HepG2 (cell line): ENCODE data around the gene CPLX1. TPM values are rescaled to one million over a fixed set of nuclear protein-coding genes. Genes with fewer than 3 reads are reported as not detected.
A peak's percentile ranks its signal among the peaks of the same experiment; 100 is the strongest.

Experiments used
- ATAC-seq: fragments of 200-7000 bp; cut with Tn5 transposase; 3 replicates; pipeline ENCODE4 v1.9.1; 2020; ENCODE audit warnings: mild to moderate bottlenecking, moderate library complexity
- BruUV-seq: library from RNA; stranded (reverse); fragments of 400-500 nt; replicated peaks from 2 replicates; lab custom pipeline; 2021; lab: Mats Ljungman, UMichigan
- CTCF ChIA-PET: fragments of 300-600 bp; formaldehyde crosslinking; extraction: SDS; loops from one replicate; lab custom pipeline; 2021; ENCODE audit warnings: low total read pairs, inconsistent platforms, low intra/inter-chr PET ratio; lab: Yijun Ruan, JAX
- POLR2A ChIA-PET: fragments of 350-600 bp; sonication (Branson Sonifier 250); formaldehyde crosslinking; loops from one replicate; lab custom pipeline; 2020; ENCODE audit warnings: antibody characterized with exemption, inconsistent platforms; lab: Yijun Ruan, JAX
- DNase-seq: peaks from one replicate; pipeline ENCODE4 v3.0.0-alpha.2; 2015; ENCODE audit warnings: low spot score
- FAIRE-seq: peaks from 3 replicates; lab custom pipeline; 2011; peaks lifted over from hg19 to GRCh38; lab: Jason Lieb, UNC
- H2AFZ ChIP-seq: one replicate; pipeline ENCODE4 v1.6.1; 2011; ENCODE audit warnings: low read length, inconsistent platforms
- H3K27ac ChIP-seq: fragments of 300-600 bp; 3 replicates; pipeline ENCODE4 v1.8.0; 2011; ENCODE audit warnings: mixed run types, mild to moderate bottlenecking, mixed read lengths, low read length, inconsistent platforms; ENCODE audit not compliant: insufficient read depth; ENCODE audit errors: extremely low read length
- H3K27me3 ChIP-seq, 2 experiments: fragments of 200-600 bp in 1 of 2; 2 replicates in 1 of 2; 3 replicates in 1 of 2; pipeline versions ENCODE4 v1.6.0 to v1.8.0; 2011; ENCODE audit warnings: low read length in 2 of 2, mild to moderate bottlenecking in 2 of 2, moderate library complexity in 2 of 2, inconsistent platforms in 1 of 2; ENCODE audit not compliant: insufficient read depth in 2 of 2, control insufficient read depth in 1 of 2
- H3K36me3 ChIP-seq, 2 experiments: fragments of 200-600 bp in 1 of 2; replicated peaks in 1 of 2; 2 replicates in 1 of 2; 3 replicates in 1 of 2; pipeline versions ENCODE4 v1.5.1 to v1.8.0; 2011; ENCODE audit warnings: low read length in 2 of 2, inconsistent platforms in 1 of 2; ENCODE audit not compliant: insufficient read depth in 2 of 2, control insufficient read depth in 1 of 2
- H3K4me1 ChIP-seq: 2 replicates; pipeline ENCODE4 v1.5.1; 2012; ENCODE audit warnings: low read length, inconsistent platforms; ENCODE audit not compliant: insufficient read depth
- H3K4me2 ChIP-seq: 2 replicates; pipeline ENCODE4 v1.6.0; 2011; ENCODE audit warnings: low read depth, low read length, inconsistent platforms
- H3K4me3 ChIP-seq, 3 experiments: fragments of 200-600 bp in 1 of 3; sonication (generic), shearing (Covaris generic) in 1 of 3; replicated peaks in 1 of 3; 2 replicates each; pipeline ENCODE4 v1.5.1; 2011 to 2016; ENCODE audit warnings: low read length in 3 of 3, inconsistent platforms in 2 of 3, low read depth in 2 of 3, mild to moderate bottlenecking in 2 of 3, control low read depth in 1 of 3, mixed read lengths in 1 of 3; ENCODE audit not compliant: insufficient read depth in 1 of 3
- H3K79me2 ChIP-seq: one replicate; pipeline ENCODE4 v1.6.1; 2011; ENCODE audit warnings: low read length, inconsistent platforms; ENCODE audit not compliant: insufficient read depth
- H3K9ac ChIP-seq: 2 replicates; pipeline ENCODE4 v1.6.0; 2011; ENCODE audit warnings: mild to moderate bottlenecking, low read depth, low read length, inconsistent platforms; ENCODE audit not compliant: insufficient read depth
- H3K9me3 ChIP-seq: 2 replicates; pipeline ENCODE4 v1.5.1; 2012; ENCODE audit warnings: mild to moderate bottlenecking, low read length
- H4K20me1 ChIP-seq: 2 replicates; pipeline ENCODE4 v1.6.0; 2011; ENCODE audit warnings: inconsistent platforms, mild to moderate bottlenecking, low read length, moderate library complexity; ENCODE audit not compliant: insufficient read depth
- BRF2 ChIP-seq: sonication (generic); formaldehyde crosslinking; IDR thresholded peaks from 2 replicates; pipeline ENCODE4 v1.8.1; 2022; ENCODE audit warnings: mild to moderate bottlenecking, missing genetic modification reagents
- CBFB ChIP-seq: sonication (generic); formaldehyde crosslinking; IDR thresholded peaks from 2 replicates; pipeline ENCODE4 v1.4.0; 2020; ENCODE audit warnings: missing genetic modification reagents
- CSRNP1 ChIP-seq: sonication (generic); formaldehyde crosslinking; IDR thresholded peaks from 2 replicates; pipeline ENCODE4 v1.8.1; 2023; ENCODE audit warnings: mild to moderate bottlenecking, missing genetic modification reagents
- GFI1 ChIP-seq: sonication (generic); formaldehyde crosslinking; IDR thresholded peaks from 2 replicates; pipeline ENCODE4 v1.5.0; 2020; ENCODE audit warnings: missing genetic modification reagents, mild to moderate bottlenecking, borderline replicate concordance
- GPN1 ChIP-seq: sonication (generic); formaldehyde crosslinking; IDR thresholded peaks from 2 replicates; pipeline ENCODE4 v1.5.1; 2020; ENCODE audit warnings: missing genetic modification reagents, borderline replicate concordance
- KMT2B ChIP-seq: IDR thresholded peaks from 2 replicates; pipeline ENCODE4 v1.6.1; 2016; ENCODE audit warnings: missing genetic modification reagents, missing compliant biosample characterization
- POLR2A ChIP-seq, 2 experiments: IDR thresholded peaks; 2 replicates each; pipeline ENCODE4 v1.6.1; 2011; ENCODE audit warnings: low read depth in 2 of 2, low read length in 2 of 2, mild to moderate bottlenecking in 1 of 2, moderate library complexity in 1 of 2; ENCODE audit not compliant: insufficient read depth in 1 of 2
- REPIN1 ChIP-seq: sonication (generic); formaldehyde crosslinking; IDR thresholded peaks from 2 replicates; pipeline ENCODE4 v1.8.0; 2022; ENCODE audit warnings: missing genetic modification reagents, low read depth, mild to moderate bottlenecking, borderline replicate concordance
- SUZ12 ChIP-seq: fragments of 150-350 bp; IDR thresholded peaks from 2 replicates; pipeline ENCODE4 v1.6.1; 2014; ENCODE audit warnings: low read depth, low read length
- TMF1 ChIP-seq: sonication (generic); formaldehyde crosslinking; IDR thresholded peaks from 2 replicates; pipeline ENCODE4 v1.8.1; 2022; ENCODE audit warnings: low read depth, missing genetic modification reagents
- ZNF12 ChIP-seq: sonication (generic); formaldehyde crosslinking; IDR thresholded peaks from 2 replicates; pipeline ENCODE4 v1.5.0; 2020; ENCODE audit warnings: missing genetic modification reagents
- ZNF235 ChIP-seq: sonication (generic); formaldehyde crosslinking; IDR thresholded peaks from 2 replicates; pipeline ENCODE4 v1.8.1; 2023; ENCODE audit warnings: mild to moderate bottlenecking, missing genetic modification reagents, borderline replicate concordance
- ZNF263 ChIP-seq: sonication (generic); formaldehyde crosslinking; IDR thresholded peaks from 2 replicates; pipeline ENCODE4 v1.4.0; 2020; ENCODE audit warnings: missing genetic modification reagents
- ZNF607 ChIP-seq: sonication (generic); formaldehyde crosslinking; IDR thresholded peaks from 2 replicates; pipeline ENCODE4 v1.5.1; 2020; ENCODE audit warnings: missing genetic modification reagents, mild to moderate bottlenecking, borderline replicate concordance
- ZNF761 ChIP-seq: sonication (generic); formaldehyde crosslinking; conservative IDR thresholded peaks from 2 replicates; pipeline ENCODE4 v1.4.0; 2020; ENCODE audit warnings: mild to moderate bottlenecking, missing genetic modification reagents
- WGBS: methylation state at CpG from one replicate; pipeline ENCODE4 v1.1.6; 2017; ENCODE audit warnings: low lambda C conversion rate; 5-methylcytosine and 5-hydroxymethylcytosine counted together
- in situ Hi-C: cut with HindIII; loops from 2 replicates; pipeline ENCODE4 v1.10.0; 2017; ENCODE audit warnings: low pct_unique_long_range_greater_than_20kb; ENCODE audit not compliant: extremely low pct_ligation_motif_present
- intact Hi-C: fragments of 100-400 bp; cut with micrococcal nuclease; formaldehyde crosslinking; loops from one replicate; pipeline ENCODE4 v1.10.0; 2022; ENCODE audit not compliant: unreplicated experiment
- polyA plus RNA-seq, 8 experiments: library from polyadenylated mRNA; depleted of rRNA in 3 of 8; stranded (reverse) in 7 of 8; unstranded in 1 of 8; fragments of >200 nt; fragmentation: Illumina TruSeq in 4 of 8; extraction: Trizol in 4 of 8; gene quantifications; 2 replicates each; pipeline versions ENCODE4 v1.2.1 to v1.2.3, GENCODE V29; 2011 to 2016; ENCODE audit warnings: low read depth in 4 of 8, missing spikeins in 1 of 8, mixed read lengths in 1 of 8; ENCODE audit not compliant: insufficient read depth in 1 of 8
- total RNA-seq, 5 experiments: library from RNA; depleted of rRNA; stranded (reverse); fragments of >200 nt; fragmentation: Illumina TruSeq; extraction: Trizol; gene quantifications; 2 replicates each; pipeline ENCODE4 v1.2.3, GENCODE V29; 2016; ENCODE audit warnings: low read depth in 1 of 5
- TF ChIP-seq, protein P1 (sequence below): IDR thresholded peaks from 2 replicates; pipeline ENCODE4 v1.6.1; 2018; ENCODE audit warnings: missing genetic modification reagents, mild to moderate bottlenecking, missing compliant biosample characterization

The CPLX1 gene
- total and polyA plus RNA-seq, 2 of the 13 experiments (the other 11 are each of a cell fraction or from before 2014, with no cell fraction given) = 0.18 TPM

DNA sequence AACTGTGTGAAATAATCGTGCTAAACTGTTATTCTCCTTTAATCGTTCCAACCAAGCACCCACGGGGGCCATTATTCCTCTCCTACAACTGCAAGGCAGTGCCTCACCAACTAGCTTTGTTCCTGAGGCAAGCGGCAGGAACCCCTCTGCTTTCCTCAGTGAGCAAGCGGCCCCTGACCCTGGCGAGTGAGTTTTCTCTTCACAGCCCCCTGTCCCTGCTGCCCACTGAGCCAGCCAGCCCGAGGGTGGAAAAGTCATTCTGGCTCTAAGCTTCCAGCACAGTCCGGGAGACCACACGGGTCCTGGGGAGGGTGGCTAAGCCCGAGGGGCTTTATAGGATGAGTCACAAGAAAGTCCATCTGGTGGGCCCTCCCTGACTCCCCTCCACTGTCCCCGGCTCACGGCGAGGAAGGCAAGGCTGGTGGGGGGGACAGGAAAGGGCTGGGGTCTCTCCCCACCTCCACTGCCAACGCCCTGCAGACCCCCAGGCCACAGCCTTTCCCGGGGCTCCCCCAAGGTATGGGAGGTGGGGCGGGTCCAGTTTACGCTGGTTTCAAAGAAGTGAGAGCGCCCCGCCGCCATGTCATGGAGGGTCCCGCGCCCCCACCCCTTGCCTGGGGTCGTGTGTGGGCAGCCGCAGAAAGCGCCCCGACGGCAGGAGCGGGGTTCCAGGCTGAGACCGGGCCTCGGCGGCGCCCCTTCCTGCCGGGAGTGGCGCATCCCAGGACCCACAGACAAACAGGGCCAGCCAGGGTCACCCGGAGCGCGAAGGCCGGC, 45.0 kb downstream of the CPLX1 start:
- no TSS peak for BruUV-seq
- intact Hi-C loops = loop anchor here (5.0 kb wide), 1 partner anchor 151 kb away; the partner anchor contains the start of genes GAK and TMEM175
- no peak for ATAC-seq
- Histone ChIP-seq H3K27ac (peak overlapping the region; percentile 94), H2AFZ (no peak overlapping the region), H4K20me1 (peaks cover 39% of the 10 kb centered on the region), H3K9ac (peak overlapping the region; percentile 98), H3K36me3 (peaks cover 2 to 23% of the 10 kb centered on the region in 2 experiments; a peak in 3 of 5 replicates), H3K27me3 (no peaks in the 10 kb centered on the region; a peak in 1 of 5 replicates), H3K4me1 (peaks cover 59% of the 10 kb centered on the region), H3K9me3 (no peaks in the 10 kb centered on the region), H3K4me3 (peak overlapping the region; percentile 87 to 99 (median 94)), H3K4me2 (peak overlapping the region; percentile 88), H3K79me2 (peaks cover 45% of the 10 kb centered on the region)
- in situ Hi-C loops = no loop called here
- DNase-seq = no peak
- no peak for FAIRE-seq
- ChIA-PET CTCF (no interaction called here), POLR2A (interaction anchor here (0.7 to 3.7 kb wide), 15 partner anchors 7 to 307 kb away, joined by 3 to 27 read pairs (median 4); partner anchors contain the start of genes IDUA, PCGF3 and SLC26A1)
- 1% methylated on average over 30 of the region's 38 CpGs for WGBS
- TF ChIP-seq GFI1 (CRISPR knock-in tag) = peak; percentile 42; the same call in 1 of the 2 replicates
- TF ChIP-seq KMT2B = no peak
- peak; percentile 65; the same call in 1 of the 2 replicates for TF ChIP-seq BRF2
- TF ChIP-seq CBFB (CRISPR knock-in tag) = no peak
- no peak for TF ChIP-seq ZNF235 (CRISPR knock-in tag)
- TF ChIP-seq GPN1 (CRISPR knock-in tag) = no peak
- TF ChIP-seq REPIN1 (CRISPR knock-in tag) = peak; percentile 43; the same call in 1 of the 2 replicates
- TF ChIP-seq SUZ12 = no peak
- TF ChIP-seq ZNF761 (CRISPR knock-in tag) = no peak
- TF ChIP-seq POLR2A (IDR thresholded peaks at IDR 0.05; ENCODE audit: insufficient read depth in 1 of 2, low read depth in 2 of 2, low read length in 2 of 2) = no peak
- peak; percentile 70; the same call in 1 of the 2 replicates for TF ChIP-seq TMF1
- TF ChIP-seq, protein P1, sequence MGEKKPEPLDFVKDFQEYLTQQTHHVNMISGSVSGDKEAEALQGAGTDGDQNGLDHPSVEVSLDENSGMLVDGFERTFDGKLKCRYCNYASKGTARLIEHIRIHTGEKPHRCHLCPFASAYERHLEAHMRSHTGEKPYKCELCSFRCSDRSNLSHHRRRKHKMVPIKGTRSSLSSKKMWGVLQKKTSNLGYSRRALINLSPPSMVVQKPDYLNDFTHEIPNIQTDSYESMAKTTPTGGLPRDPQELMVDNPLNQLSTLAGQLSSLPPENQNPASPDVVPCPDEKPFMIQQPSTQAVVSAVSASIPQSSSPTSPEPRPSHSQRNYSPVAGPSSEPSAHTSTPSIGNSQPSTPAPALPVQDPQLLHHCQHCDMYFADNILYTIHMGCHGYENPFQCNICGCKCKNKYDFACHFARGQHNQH (CRISPR knock-in tag) = no peak
- TF ChIP-seq CSRNP1 = peak; percentile 66; the same call in 1 of the 2 replicates
- 0 out of 2 replicates have a peak, but pooled peaks have one; percentile 3 for TF ChIP-seq ZNF263
- TF ChIP-seq ZNF12 = no peak
- TF ChIP-seq ZNF607 (CRISPR knock-in tag) = peak; percentile 49; the same call in 1 of the 2 replicates
